ENCODE data around the gene LDB3. TPM values are rescaled to one million over a fixed set of nuclear protein-coding genes. Genes with fewer than 3 reads are reported as not detected.
A peak's percentile ranks its signal among the peaks of the same experiment; 100 is the strongest.

The LDB3 gene
- total RNA-seq, 3 donors from 2014 or later: 0.03 to 0.24 TPM; not detected in 1

- peaks cover 6% of the 10 kb centered on the region for H3K27me3 Mint-ChIP-seq (ENCODE audit: low read depth)
- H3K4me3 Mint-ChIP-seq: no peak overlapping the region
- no peaks in the 10 kb centered on the region for H3K4me1 Mint-ChIP-seq (ENCODE audit: low read depth)
- H3K36me3 Mint-ChIP-seq (ENCODE audit: insufficient read depth): no peaks in the 10 kb centered on the region
- ATAC-seq: no peak
- DNase-seq: no peak
- H3K9me3 Mint-ChIP-seq: no peaks in the 10 kb centered on the region
Measured at GRCh38 chr10:86682675-86683074, 14.4 kb downstream of the LDB3 start.

GRCh38 chr10:86684331-86685097 lies 16.2 kb downstream of the LDB3 start:
- Mint-ChIP-seq H3K36me3 (ENCODE audit: insufficient read depth) (no peaks in the 10 kb centered on the region), H3K27me3 (ENCODE audit: low read depth) (peaks cover 6% of the 10 kb centered on the region), H3K4me1 (ENCODE audit: low read depth) (no peaks in the 10 kb centered on the region), H3K4me3 (no peak overlapping the region), H3K9me3 (no peaks in the 10 kb centered on the region)
- no peak for ATAC-seq
- no peak for DNase-seq

- no peak overlapping the region for H3K4me3 Mint-ChIP-seq
- H3K9me3 Mint-ChIP-seq: no peaks in the 10 kb centered on the region
- ATAC-seq (no peak), DNase-seq (no peak)
- no peaks in the 10 kb centered on the region for H3K36me3 Mint-ChIP-seq (ENCODE audit: insufficient read depth)
- H3K4me1 Mint-ChIP-seq (ENCODE audit: low read depth): no peaks in the 10 kb centered on the region
- peaks cover 6% of the 10 kb centered on the region for H3K27me3 Mint-ChIP-seq (ENCODE audit: low read depth)
Measured at GRCh38 chr10:86685416-86685815, 17.1 kb downstream of the LDB3 start.

- Mint-ChIP-seq H3K4me1 (ENCODE audit: low read depth) (no peaks in the 10 kb centered on the region), H3K9me3 (no peaks in the 10 kb centered on the region), H3K4me3 (no peak overlapping the region), H3K36me3 (ENCODE audit: insufficient read depth) (no peaks in the 10 kb centered on the region), H3K27me3 (ENCODE audit: low read depth) (peaks cover 6% of the 10 kb centered on the region)
- DNase-seq (no peak), ATAC-seq (no peak)
Measured at GRCh38 chr10:86685893-86686632, 17.8 kb downstream of the LDB3 start.

- Mint-ChIP-seq H3K36me3 (ENCODE audit: insufficient read depth) (no peaks in the 10 kb centered on the region), H3K9me3 (no peaks in the 10 kb centered on the region), H3K4me1 (ENCODE audit: low read depth) (no peaks in the 10 kb centered on the region), H3K27me3 (ENCODE audit: low read depth) (peaks cover 6% of the 10 kb centered on the region), H3K4me3 (no peak overlapping the region)
- DNase-seq: no peak
- no peak for ATAC-seq
Measured at GRCh38 chr10:86686972-86687371, 18.7 kb downstream of the LDB3 start.

GRCh38 chr10:86687750-86688149 lies 19.4 kb downstream of the LDB3 start:
- Mint-ChIP-seq H3K27me3 (ENCODE audit: low read depth) (peaks cover 6% of the 10 kb centered on the region), H3K4me3 (no peak overlapping the region), H3K9me3 (no peaks in the 10 kb centered on the region), H3K36me3 (ENCODE audit: insufficient read depth) (no peaks in the 10 kb centered on the region), H3K4me1 (ENCODE audit: low read depth) (no peaks in the 10 kb centered on the region)
- no peak for ATAC-seq
- no peak for DNase-seq

GRCh38 chr10:86688398-86688921 lies 20.1 kb downstream of the LDB3 start:
- no peaks in the 10 kb centered on the region for H3K9me3 Mint-ChIP-seq
- H3K36me3 Mint-ChIP-seq (ENCODE audit: insufficient read depth): no peaks in the 10 kb centered on the region
- peaks cover 6% of the 10 kb centered on the region for H3K27me3 Mint-ChIP-seq (ENCODE audit: low read depth)
- ATAC-seq (peak; percentile 82 to 84), DNase-seq (peak; percentile 32)
- no peaks in the 10 kb centered on the region for H3K4me1 Mint-ChIP-seq (ENCODE audit: low read depth)
- H3K4me3 Mint-ChIP-seq: no peak overlapping the region

- ATAC-seq (no peak), DNase-seq (no peak)
- Mint-ChIP-seq H3K36me3 (ENCODE audit: insufficient read depth) (no peaks in the 10 kb centered on the region), H3K27me3 (ENCODE audit: low read depth) (peaks cover 6% of the 10 kb centered on the region), H3K4me3 (no peak overlapping the region), H3K9me3 (no peaks in the 10 kb centered on the region), H3K4me1 (ENCODE audit: low read depth) (no peaks in the 10 kb centered on the region)
Measured at GRCh38 chr10:86689146-86689545, 20.8 kb downstream of the LDB3 start.

- no peaks in the 10 kb centered on the region for H3K4me1 Mint-ChIP-seq (ENCODE audit: low read depth)
- no peak for ATAC-seq
- no peak for DNase-seq
- H3K4me3 Mint-ChIP-seq: no peak overlapping the region
- H3K27me3 Mint-ChIP-seq (ENCODE audit: low read depth): peaks cover 6% of the 10 kb centered on the region
- no peaks in the 10 kb centered on the region for H3K9me3 Mint-ChIP-seq
- no peaks in the 10 kb centered on the region for H3K36me3 Mint-ChIP-seq (ENCODE audit: insufficient read depth)
Measured at GRCh38 chr10:86690231-86690630, 21.9 kb downstream of the LDB3 start.

- Mint-ChIP-seq H3K36me3 (ENCODE audit: insufficient read depth) (no peaks in the 10 kb centered on the region), H3K27me3 (ENCODE audit: low read depth) (peaks cover 2% of the 10 kb centered on the region), H3K4me3 (no peak overlapping the region), H3K9me3 (no peaks in the 10 kb centered on the region), H3K4me1 (ENCODE audit: low read depth) (no peaks in the 10 kb centered on the region)
- ATAC-seq: no peak
- no peak for DNase-seq
Measured at GRCh38 chr10:86690657-86691084, 22.4 kb downstream of the LDB3 start.

GRCh38 chr10:86691333-86692022 lies 23.2 kb downstream of the LDB3 start:
- Mint-ChIP-seq H3K27me3 (ENCODE audit: low read depth) (no peaks in the 10 kb centered on the region), H3K36me3 (ENCODE audit: insufficient read depth) (no peaks in the 10 kb centered on the region), H3K4me3 (no peak overlapping the region), H3K9me3 (no peaks in the 10 kb centered on the region), H3K4me1 (ENCODE audit: low read depth) (no peaks in the 10 kb centered on the region)
- DNase-seq (no peak), ATAC-seq (no peak)

- H3K36me3 Mint-ChIP-seq (ENCODE audit: insufficient read depth): no peaks in the 10 kb centered on the region
Measured at GRCh38 chr10:86692023-86692514, 23.8 kb downstream of the LDB3 start.

GRCh38 chr10:86692664-86693063 lies 24.4 kb downstream of the LDB3 start:
- H3K27me3 Mint-ChIP-seq (ENCODE audit: low read depth): no peaks in the 10 kb centered on the region
- H3K36me3 Mint-ChIP-seq (ENCODE audit: insufficient read depth): no peaks in the 10 kb centered on the region
- no peak for ATAC-seq
- H3K4me3 Mint-ChIP-seq: no peak overlapping the region
- no peak for DNase-seq
- H3K4me1 Mint-ChIP-seq (ENCODE audit: low read depth): no peaks in the 10 kb centered on the region
- no peaks in the 10 kb centered on the region for H3K9me3 Mint-ChIP-seq

More at GRCh38 chr10:86692023-86692514, 23.8 kb downstream of the LDB3 start:
- Mint-ChIP-seq H3K9me3 (no peaks in the 10 kb centered on the region), H3K27me3 (ENCODE audit: low read depth) (no peaks in the 10 kb centered on the region), H3K4me3 (no peak overlapping the region), H3K4me1 (ENCODE audit: low read depth) (no peaks in the 10 kb centered on the region)
- DNase-seq (no peak), ATAC-seq (no peak)

- Mint-ChIP-seq H3K9me3 (no peaks in the 10 kb centered on the region), H3K27me3 (ENCODE audit: low read depth) (no peaks in the 10 kb centered on the region), H3K4me1 (ENCODE audit: low read depth) (no peaks in the 10 kb centered on the region), H3K4me3 (no peak overlapping the region), H3K36me3 (ENCODE audit: insufficient read depth) (no peaks in the 10 kb centered on the region)
- DNase-seq (no peak), ATAC-seq (no peak)
Measured at GRCh38 chr10:86693275-86693674, 25.0 kb downstream of the LDB3 start.

Measured in activated T-cell treated with anti-CD3 and anti-CD28 coated beads, Interleukin-2, amount 50 U/mL, for 4 hours (primary cell).